OCI-LY7 (cell line): Measurements from ENCODE around the gene PLCL2. TPM values are rescaled to one million over a fixed set of nuclear protein-coding genes. Genes with fewer than 3 reads are reported as not detected.

Source experiments
- BruUV-seq: library from RNA; stranded (reverse); fragments of 400-500 nt; replicated peaks from 2 replicates; lab custom pipeline; 2021; lab: Mats Ljungman, UMichigan
- CTCF ChIA-PET: fragments of 300-600 bp; sonication (Branson Sonifier 250); formaldehyde crosslinking; loops from one replicate; lab custom pipeline; 2022; ENCODE audit warnings: antibody characterized with exemption; ENCODE audit not compliant: unreplicated experiment; lab: Charles Lee
- POLR2A ChIA-PET: fragments of 300-600 bp; sonication (Branson Sonifier 250); formaldehyde crosslinking; loops from one replicate; lab custom pipeline; 2022; ENCODE audit warnings: antibody characterized with exemption; lab: Charles Lee
- DNase-seq: peaks from one replicate; pipeline ENCODE4 v3.0.0-alpha.2; 2015; ENCODE audit warnings: low spot score
- H2AFZ ChIP-seq: fragments of 200-600 bp; sonication (generic), shearing (Covaris generic); 2 replicates; pipeline ENCODE4 v1.6.1; 2014; ENCODE audit warnings: mild to moderate bottlenecking, antibody characterized with exemption, low read length, moderate library complexity
- H3K27ac ChIP-seq: fragments of 200-600 bp; sonication (generic); 2 replicates; pipeline ENCODE4 v1.5.1; 2014; ENCODE audit warnings: mixed run types, low read depth, mild to moderate bottlenecking, moderate library complexity, low read length, inconsistent platforms; ENCODE audit not compliant: poor library complexity, severe bottlenecking
- H3K36me3 ChIP-seq: fragments of 200-600 bp; sonication (generic); 2 replicates; pipeline ENCODE4 v1.6.1; 2014; ENCODE audit warnings: mild to moderate bottlenecking, antibody characterized with exemption, low read length, moderate library complexity, mixed read lengths; ENCODE audit not compliant: insufficient read depth
- H3K4me1 ChIP-seq: fragments of 200-600 bp; sonication (generic); 2 replicates; pipeline ENCODE4 v1.5.1; 2014; ENCODE audit warnings: mild to moderate bottlenecking, low read length; ENCODE audit not compliant: insufficient read depth, poor library complexity, severe bottlenecking
- H3K4me2 ChIP-seq: fragments of 200-600 bp; sonication (generic); 2 replicates; pipeline ENCODE4 v1.6.1; 2014; ENCODE audit warnings: mild to moderate bottlenecking, low read length
- H3K4me3 ChIP-seq: fragments of 200-600 bp; sonication (generic); 2 replicates; pipeline ENCODE4 v1.5.1; 2014; ENCODE audit warnings: mild to moderate bottlenecking, low read depth, low read length; ENCODE audit not compliant: poor library complexity, severe bottlenecking
- H3K79me2 ChIP-seq: fragments of 200-600 bp; sonication (generic); 2 replicates; pipeline ENCODE4 v1.6.1; 2016; ENCODE audit warnings: low read depth, mild to moderate bottlenecking, low read length, moderate library complexity, mixed read lengths; ENCODE audit not compliant: insufficient read depth
- H3K9me2 ChIP-seq: fragments of 200-600 bp; sonication (generic); 2 replicates; pipeline ENCODE4 v1.6.1; 2016; ENCODE audit warnings: mild to moderate bottlenecking, low read length, mixed read lengths; ENCODE audit not compliant: insufficient read depth
- H3K9me3 ChIP-seq: fragments of 200-600 bp; sonication (generic); 2 replicates; pipeline ENCODE4 v1.6.1; 2014; ENCODE audit warnings: mild to moderate bottlenecking, mixed run types, low read length, mixed read lengths
- H4K20me1 ChIP-seq: fragments of 200-600 bp; sonication (generic); 2 replicates; pipeline ENCODE4 v1.6.1; 2014; ENCODE audit warnings: mild to moderate bottlenecking, antibody characterized with exemption, low read length, moderate library complexity, mixed read lengths; ENCODE audit not compliant: insufficient read depth
- CTCF ChIP-seq: fragments of 200-600 bp; sonication (generic); conservative IDR thresholded peaks from 2 replicates; pipeline ENCODE4 v1.5.1; 2014; ENCODE audit warnings: mild to moderate bottlenecking, antibody characterized with exemption, low read length, moderate library complexity, mixed read lengths
- EZH2phosphoT487 ChIP-seq: fragments of 200-600 bp; sonication (generic); IDR thresholded peaks from 2 replicates; pipeline ENCODE4 v1.6.1; 2018; ENCODE audit warnings: low read depth, borderline replicate concordance, mild to moderate bottlenecking, mixed run types, antibody characterized with exemption, low read length, moderate library complexity, mixed read lengths
- intact Hi-C: fragments of 100-400 bp; cut with micrococcal nuclease; formaldehyde crosslinking; loops from one replicate; pipeline ENCODE4 v1.10.0; 2022; ENCODE audit not compliant: unreplicated experiment
- total RNA-seq, 2 experiments: library from RNA; depleted of rRNA in 1 of 2; stranded (reverse); fragments of >200 nt in 1 of 2; shearing (Covaris generic) in 1 of 2; gene quantifications; 2 replicates each; pipeline ENCODE4 v1.2.3, GENCODE V29; 2014 to 2022

Gene PLCL2
- total RNA-seq, 2 experiments from 2014 or later, result 34.1 to 41.6 TPM

GRCh38 chr3:16841041-16841753, 43.6 kb upstream of the PLCL2 start:
- DNase-seq, result peak; percentile 18
- H3K9me3 ChIP-seq, result no peaks in the 10 kb centered on the region
- CTCF ChIA-PET, result interaction anchor here (1.1 kb wide), 1 partner anchor 43 kb away, joined by 3 read pairs; no protein-coding TSS in a partner anchor
- peaks cover 56% of the 10 kb centered on the region for H3K4me1 ChIP-seq
- no peaks in the 10 kb centered on the region for H3K9me2 ChIP-seq
- intact Hi-C loops, result loop anchor here (2.0 to 5.0 kb wide), 3 partner anchors 72 to 356 kb away; no protein-coding TSS in a partner anchor
- H4K20me1 ChIP-seq, result no peaks in the 10 kb centered on the region
- H3K4me3 ChIP-seq, result peak overlapping the region; percentile 65
- H2AFZ ChIP-seq, result peak overlapping the region; percentile 99
- no peaks in the 10 kb centered on the region for H3K36me3 ChIP-seq
- TF ChIP-seq EZH2phosphoT487 (no peak), CTCF (no peak)
- POLR2A ChIA-PET, result interaction anchor here (0.6 to 4.4 kb wide), 25 partner anchors 8 to 1403 kb away, joined by 3 to 25 read pairs (median 5); partner anchors contain the start of gene PLCL2
- no TSS peak for BruUV-seq
- no peaks in the 10 kb centered on the region for H3K79me2 ChIP-seq
- peak overlapping the region; percentile 80 for H3K27ac ChIP-seq
- peak overlapping the region; percentile 93 for H3K4me2 ChIP-seq

- Histone ChIP-seq H3K27ac (peak overlapping the region; percentile 80), H3K4me2 (peak overlapping the region; percentile 93), H3K9me2 (no peaks in the 10 kb centered on the region), H3K9me3 (no peaks in the 10 kb centered on the region), H2AFZ (peak overlapping the region; percentile 99), H4K20me1 (no peaks in the 10 kb centered on the region), H3K4me1 (peaks cover 56% of the 10 kb centered on the region), H3K4me3 (peak overlapping the region; percentile 65), H3K79me2 (no peaks in the 10 kb centered on the region), H3K36me3 (no peaks in the 10 kb centered on the region)
- TF ChIP-seq CTCF (no peak), EZH2phosphoT487 (no peak)
- ChIA-PET POLR2A (interaction anchor here (0.6 to 4.4 kb wide), 25 partner anchors 8 to 1288 kb away, joined by 3 to 25 read pairs (median 4); partner anchors contain the start of gene PLCL2), CTCF (interaction anchor here (0.9 to 1.1 kb wide), 2 partner anchors 10 to 42 kb away, joined by 3 read pairs; no protein-coding TSS in a partner anchor)
- intact Hi-C loops, result loop anchor here (1.0 to 5.0 kb wide), 4 partner anchors 43 to 355 kb away; no protein-coding TSS in a partner anchor
- BruUV-seq, result no TSS peak
- DNase-seq, result peak; percentile 74
These were observed 42.9 kb upstream of the PLCL2 start for GRCh38 chr3:16841904-16842271.
